DOHH2 (cell line): ENCODE measurements around the gene DGCR2.

ENCODE experiments used
- EZH2phosphoT487 ChIP-seq: fragments of 200-600 bp; sonication (generic); IDR thresholded peaks from 2 replicates; pipeline ENCODE4 v1.6.1; 2017; ENCODE audit warnings: borderline replicate concordance, mild to moderate bottlenecking, antibody characterized with exemption, low read length, moderate library complexity, mixed read lengths
- TF ChIP-seq, protein P1 (sequence below): fragments of 200-600 bp; sonication (generic); IDR thresholded peaks from one replicate; pipeline ENCODE4 v1.5.1; 2014; ENCODE audit warnings: antibody characterized with exemption, mild to moderate bottlenecking, low read depth, low read length; ENCODE audit not compliant: poor library complexity, severe bottlenecking

DNA sequence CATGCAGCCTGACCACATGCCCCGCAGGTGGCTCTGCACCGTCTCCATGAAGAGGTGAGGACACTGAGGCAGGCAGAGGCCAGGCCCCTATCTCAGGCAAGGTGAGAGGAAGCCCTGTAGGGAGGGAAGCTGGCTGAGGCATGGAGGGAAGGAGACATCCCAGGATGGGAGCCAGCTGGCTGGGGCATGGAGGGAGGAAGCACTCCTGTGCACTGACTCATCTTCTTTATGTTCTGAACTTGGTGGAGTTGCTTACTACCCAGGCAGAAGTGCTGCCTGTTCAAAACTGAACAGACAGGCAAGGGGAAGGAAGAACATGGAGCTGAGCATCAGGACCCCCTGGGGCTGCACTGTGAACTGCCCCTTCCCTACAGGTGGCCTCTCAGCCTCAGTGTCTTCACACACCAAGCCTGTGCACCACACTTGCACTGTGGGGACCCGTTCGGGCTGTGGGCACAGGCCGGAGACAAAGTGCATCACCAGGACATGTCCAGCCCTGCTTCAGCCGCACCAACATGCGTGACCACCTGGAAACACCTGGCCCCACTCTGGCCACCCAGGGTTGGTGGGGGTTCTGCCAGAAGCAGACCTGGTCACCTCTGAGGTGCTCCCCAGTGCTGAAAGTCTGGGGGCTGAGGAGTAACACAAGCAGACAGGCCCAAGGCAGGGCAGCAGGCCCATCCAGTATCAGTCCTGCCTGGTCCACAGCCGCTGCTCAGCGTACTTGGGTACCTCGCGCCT is 55.5 kb downstream of the DGCR2 start:
- TF ChIP-seq, protein P1, sequence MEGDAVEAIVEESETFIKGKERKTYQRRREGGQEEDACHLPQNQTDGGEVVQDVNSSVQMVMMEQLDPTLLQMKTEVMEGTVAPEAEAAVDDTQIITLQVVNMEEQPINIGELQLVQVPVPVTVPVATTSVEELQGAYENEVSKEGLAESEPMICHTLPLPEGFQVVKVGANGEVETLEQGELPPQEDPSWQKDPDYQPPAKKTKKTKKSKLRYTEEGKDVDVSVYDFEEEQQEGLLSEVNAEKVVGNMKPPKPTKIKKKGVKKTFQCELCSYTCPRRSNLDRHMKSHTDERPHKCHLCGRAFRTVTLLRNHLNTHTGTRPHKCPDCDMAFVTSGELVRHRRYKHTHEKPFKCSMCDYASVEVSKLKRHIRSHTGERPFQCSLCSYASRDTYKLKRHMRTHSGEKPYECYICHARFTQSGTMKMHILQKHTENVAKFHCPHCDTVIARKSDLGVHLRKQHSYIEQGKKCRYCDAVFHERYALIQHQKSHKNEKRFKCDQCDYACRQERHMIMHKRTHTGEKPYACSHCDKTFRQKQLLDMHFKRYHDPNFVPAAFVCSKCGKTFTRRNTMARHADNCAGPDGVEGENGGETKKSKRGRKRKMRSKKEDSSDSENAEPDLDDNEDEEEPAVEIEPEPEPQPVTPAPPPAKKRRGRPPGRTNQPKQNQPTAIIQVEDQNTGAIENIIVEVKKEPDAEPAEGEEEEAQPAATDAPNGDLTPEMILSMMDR = no peak
- TF ChIP-seq EZH2phosphoT487 = no peak
